GM18951 (cell line): ENCODE data around the gene TBXAS1.

ENCODE experiments used
- POLR2A ChIP-seq: IDR thresholded peaks from 4 replicates; pipeline ENCODE4 v1.6.1; 2011; ENCODE audit warnings: mild to moderate bottlenecking; ENCODE audit not compliant: insufficient read length, insufficient read depth; ENCODE audit errors: extremely low read depth
- in situ Hi-C: fragments of 300-500 bp; cut with MboI; formaldehyde crosslinking; loops from one replicate; pipeline ENCODE4 v1.12.0; 2022; ENCODE audit warnings: low sequenced_read_pairs, mixed read lengths, inconsistent platforms; ENCODE audit not compliant: unreplicated experiment

TBXAS1 gene

DNA sequence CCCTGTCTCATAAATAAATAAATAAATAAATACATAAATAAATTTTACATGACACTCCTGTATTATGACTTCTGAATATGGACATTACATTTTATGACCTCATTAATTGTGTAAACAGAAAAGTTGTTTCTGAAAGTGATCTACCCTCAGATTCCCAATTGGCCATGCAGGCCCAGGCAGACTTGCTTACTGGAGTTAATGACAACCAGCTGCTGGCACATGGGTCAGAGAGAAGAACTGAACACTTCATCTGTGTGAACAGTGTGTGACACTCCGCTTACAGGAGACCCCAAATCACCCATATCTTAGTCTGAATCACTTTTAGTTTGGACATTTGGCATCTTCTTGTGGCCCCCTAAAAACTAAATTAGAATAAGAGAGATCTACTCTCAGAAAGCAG is 202.3 kb downstream of the TBXAS1 start:
- TF ChIP-seq POLR2A = no peak
- in situ Hi-C loops = no loop called here

DNA sequence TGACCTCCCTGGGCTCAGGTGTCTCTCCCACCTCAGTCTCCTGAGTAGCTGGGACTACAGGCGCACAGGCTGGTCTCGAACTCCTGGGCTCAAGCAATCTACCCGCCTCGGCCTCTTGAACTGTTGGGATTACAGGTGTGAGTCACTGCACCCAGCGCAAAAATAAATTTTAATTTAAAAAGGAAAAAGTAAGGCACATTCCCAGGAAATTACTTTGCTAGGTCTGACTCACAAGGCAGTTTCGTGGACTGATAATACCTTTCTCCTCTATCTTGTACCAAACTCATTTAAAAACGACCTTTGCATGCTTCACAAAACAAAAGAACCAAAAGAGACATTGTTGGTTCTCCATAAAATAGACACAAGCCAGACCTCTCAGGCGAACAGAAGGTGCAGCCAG is 204.0 kb downstream of the TBXAS1 start:
- TF ChIP-seq POLR2A = no peak
- in situ Hi-C loops = no loop called here

DNA sequence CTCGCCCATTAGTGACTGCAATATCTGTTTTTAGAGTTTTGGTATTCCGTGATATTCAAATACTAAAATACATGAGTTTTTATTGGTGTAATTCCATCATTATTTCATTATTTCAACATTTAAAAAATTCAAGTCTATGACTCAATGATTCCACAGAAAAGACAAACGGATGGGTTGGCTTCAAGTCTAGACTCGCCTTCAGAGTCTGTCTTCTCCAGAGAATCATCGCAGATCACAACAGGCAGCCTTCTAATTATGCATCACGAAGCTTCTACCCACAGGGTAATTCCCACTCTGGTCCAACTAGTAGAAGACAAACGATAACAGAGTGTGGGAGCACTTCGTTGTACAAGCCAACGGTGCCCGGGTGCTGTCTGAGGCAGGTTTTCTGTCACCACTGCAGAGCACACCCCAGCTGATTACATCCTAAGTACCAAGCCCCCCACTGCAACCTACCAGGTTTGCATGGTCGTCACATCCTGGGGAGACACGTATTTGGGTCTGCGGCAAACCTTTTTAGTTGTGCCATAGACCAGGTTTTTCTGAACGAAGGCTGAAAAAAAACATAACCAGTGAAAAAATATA is 204.8 kb downstream of the TBXAS1 start:
- in situ Hi-C loops = no loop called here
- no peak for TF ChIP-seq POLR2A

DNA sequence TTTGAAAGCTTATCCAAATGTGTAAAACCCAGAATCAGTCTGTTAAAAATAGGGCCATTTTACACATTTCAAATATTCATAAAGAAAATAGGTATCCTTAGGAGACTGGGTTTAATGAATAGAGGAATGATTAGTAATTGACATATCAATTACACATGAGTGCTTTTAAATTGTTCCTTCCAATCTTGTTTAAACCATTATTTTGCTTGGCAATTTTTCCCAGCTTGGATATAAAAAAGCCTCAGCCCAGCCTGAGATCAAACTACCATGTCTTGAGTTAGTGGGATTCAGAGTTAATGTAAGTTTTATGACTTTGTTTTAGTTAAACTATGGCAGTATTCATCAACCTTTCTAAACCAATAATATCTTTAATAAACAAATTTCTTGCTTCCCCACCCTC is 205.4 kb downstream of the TBXAS1 start:
- in situ Hi-C loops = no loop called here
- TF ChIP-seq POLR2A = no peak

DNA sequence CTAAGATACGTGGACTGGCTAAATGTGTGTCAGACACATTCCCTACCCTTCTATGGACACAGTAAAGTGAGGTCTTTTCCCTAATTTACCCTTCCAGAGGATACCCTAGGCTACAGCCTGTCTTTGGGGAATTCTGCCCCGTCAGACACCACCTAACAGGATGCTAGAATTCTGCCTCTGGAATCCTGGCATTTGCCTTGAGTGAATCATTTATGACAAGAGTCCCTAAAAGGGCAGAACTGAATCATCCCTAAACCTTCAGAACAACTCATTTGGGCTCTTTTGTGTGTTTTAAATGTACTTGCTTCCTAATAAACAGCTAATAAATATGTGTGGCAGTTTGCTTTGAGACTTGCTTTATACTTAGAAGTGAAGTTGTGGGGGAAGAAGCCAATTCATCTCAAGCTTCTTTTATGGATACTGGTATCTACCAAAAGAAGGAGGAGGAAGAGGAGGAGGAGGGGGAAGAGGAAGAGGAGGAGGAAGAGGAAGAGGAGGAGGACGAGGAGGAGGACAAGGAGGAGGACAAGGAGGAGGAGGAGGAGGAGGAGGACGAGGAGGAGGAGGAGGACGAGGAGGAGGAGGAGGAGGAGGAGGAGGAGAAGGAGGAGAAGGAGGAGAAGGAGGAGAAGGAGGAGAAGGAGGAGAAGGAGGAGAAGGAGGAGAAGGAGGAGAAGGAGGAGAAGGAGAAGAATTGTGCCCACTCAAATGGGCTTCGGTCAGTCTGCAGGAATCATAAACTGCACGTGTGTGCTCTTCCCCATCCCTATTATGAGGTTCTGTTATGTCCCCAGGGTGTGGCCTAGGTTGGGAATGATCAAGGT is 206.5 kb downstream of the TBXAS1 start:
- no peak for TF ChIP-seq POLR2A
- in situ Hi-C loops = no loop called here

DNA sequence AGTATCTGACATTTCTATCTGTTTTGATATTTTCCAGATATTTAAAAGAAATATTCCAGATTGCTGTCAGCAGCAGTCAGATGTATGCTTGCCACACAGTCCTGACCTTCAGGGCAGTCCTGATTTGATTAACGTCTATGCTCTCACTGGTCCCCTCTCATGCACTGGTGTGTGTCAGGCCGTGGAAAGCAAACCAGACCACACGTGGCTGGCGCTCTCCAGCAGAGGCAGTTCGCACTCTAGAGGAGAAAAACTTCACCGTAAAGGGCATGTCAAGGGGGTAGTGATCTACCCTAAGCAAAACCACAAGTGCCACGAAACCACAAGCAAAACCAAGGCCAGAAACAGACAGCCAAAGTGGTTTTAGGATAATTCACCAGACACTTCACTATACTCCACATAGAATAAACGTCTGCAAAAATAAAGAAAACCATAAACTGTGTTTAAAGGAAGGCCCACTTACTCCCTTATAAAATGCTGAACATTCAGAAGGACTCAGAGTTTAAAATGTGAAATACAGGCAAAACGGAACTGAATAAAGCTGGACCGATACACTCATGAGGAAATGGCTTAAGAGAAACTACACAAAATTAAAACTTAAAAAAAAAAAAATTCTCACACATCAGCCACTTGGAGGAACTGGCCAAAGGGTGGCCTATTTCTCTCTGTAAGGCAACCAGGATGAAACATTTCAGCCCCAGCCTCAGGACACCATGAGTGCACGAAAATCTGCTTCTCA is 207.3 kb downstream of the TBXAS1 start:
- in situ Hi-C loops = no loop called here
- TF ChIP-seq POLR2A = no peak

DNA sequence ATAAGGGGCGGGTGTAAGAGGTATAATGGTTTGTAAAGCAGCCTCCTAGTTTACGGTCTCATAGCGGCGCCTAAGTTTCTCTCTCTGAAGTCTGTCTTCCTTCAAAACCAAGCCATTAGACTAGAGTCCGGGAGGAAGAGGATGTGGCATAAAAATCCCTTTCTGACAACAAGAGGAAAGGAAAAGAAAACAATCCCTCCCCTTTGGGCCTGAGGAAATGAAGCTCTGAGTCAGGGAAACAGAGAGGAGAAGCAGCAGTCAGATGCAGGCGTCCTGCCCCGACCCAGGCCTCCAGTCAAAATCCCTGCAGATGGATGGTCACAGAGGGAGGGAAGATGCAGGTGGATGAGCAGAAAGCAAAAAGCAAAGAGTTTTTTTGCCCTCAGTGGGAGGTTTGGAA is 210.0 kb downstream of the TBXAS1 start:
- no peak for TF ChIP-seq POLR2A
- in situ Hi-C loops = no loop called here

DNA sequence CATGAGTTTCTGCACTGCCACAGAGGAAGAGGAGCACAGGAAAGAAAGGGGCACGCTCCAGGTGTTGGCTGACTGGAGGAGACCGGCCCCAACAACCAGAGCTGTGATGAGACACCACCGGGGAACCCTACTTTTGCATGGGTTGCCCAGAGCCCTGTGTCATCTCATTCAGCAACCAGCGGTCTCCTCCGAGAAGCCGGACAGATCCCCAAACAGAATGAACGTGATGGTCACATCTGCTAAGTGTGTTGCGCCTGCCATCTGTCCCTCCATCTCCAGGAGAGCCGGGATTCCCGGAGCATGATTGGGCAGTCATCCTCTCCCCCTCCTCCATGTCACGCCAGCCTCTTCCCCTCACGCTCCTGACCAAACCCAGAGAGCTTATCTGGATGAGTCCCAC is 210.8 kb downstream of the TBXAS1 start:
- TF ChIP-seq POLR2A = no peak
- in situ Hi-C loops = no loop called here

DNA sequence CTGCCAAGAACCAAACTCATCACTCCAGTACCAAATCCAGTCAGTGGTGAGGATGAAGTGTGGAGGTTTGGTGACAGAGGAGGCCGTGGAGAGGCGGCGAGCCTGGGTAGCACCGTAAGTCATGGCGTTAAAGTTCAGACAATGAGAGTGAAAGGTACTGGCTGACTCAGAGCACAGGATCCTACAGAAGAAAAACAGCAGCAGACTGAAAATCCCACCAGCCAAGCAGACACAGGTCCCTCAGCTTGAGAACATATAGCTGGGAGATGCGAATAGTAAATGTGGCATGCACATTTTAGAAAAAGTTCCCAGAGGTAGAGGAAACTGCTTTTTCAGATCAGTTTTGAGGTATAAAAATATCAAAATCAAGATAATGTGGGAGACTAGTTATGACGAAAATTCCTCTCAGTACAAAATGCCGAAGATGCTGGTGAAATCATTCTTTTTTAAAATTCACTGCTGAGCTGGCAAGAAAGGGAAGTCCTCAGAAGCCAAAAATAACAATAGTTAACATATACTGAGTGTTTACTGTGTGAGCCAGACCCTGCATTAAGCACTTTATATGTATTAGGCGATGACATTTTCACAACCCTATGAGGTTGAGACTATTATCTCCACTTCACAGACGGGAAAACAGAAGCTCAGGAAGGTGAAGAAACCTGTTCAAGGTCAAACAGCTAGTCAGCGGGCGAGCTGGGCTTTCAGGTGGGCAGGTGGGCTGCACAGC is 212.8 kb downstream of the TBXAS1 start:
- TF ChIP-seq POLR2A = no peak
- in situ Hi-C loops = no loop called here

DNA sequence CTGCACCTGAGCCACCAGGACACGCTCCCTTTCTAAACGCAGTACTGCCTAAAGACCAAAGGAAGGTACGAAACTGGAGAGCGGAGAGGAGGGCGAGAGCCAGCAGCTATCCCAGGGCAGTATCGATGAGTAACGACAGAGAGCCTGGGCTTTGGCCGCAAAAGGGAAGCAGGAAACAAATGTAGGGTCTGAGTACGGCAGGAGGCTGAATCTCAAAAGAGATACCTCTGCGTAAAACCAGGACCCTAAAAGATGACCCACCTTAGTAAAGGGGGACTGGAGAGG is 213.3 kb downstream of the TBXAS1 start:
- in situ Hi-C loops = no loop called here

DNA sequence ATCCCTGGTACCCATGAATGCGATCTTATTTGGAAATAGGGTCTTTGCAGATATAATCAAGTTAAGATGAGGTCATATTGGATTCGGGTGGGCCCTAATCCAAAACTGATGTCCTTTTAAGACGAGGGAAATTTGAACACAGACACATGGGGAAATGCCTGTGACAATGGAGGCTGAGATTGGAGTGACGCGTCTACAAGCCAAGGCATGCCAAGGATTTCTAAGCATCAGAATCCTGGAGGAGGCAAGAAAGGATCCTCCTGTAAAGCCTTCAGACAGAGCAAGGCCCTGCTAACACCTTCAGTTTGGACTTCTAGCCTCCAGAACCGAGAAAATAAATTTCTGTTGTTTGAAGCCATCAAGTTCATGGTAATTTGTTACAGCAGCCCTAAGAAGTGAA is 215.2 kb downstream of the TBXAS1 start:
- no peak for TF ChIP-seq POLR2A

More for the DNA sequence above, 213.3 kb downstream of the TBXAS1 start:
- no peak for TF ChIP-seq POLR2A

DNA sequence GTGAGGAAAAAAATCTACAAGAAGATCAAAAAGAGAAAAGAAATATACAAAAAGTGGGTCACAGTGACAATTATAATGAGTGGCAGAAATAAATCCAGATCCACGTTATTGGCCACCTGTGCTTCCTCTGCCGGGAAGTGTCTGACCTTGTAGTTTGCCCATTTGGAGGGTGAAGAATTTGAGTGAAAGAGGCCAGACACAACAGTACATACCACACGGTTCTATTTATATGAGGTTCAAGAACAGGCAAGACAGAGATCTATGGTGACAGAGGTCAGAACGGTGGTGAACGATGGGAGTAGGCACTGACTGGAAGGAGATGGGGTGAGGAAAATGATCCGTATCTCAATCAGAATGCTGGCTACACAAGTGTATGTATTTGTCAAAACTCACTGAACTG is 216.6 kb downstream of the TBXAS1 start:
- TF ChIP-seq POLR2A = no peak
- in situ Hi-C loops = no loop called here

More for the DNA sequence above, 215.2 kb downstream of the TBXAS1 start:
- in situ Hi-C loops = no loop called here

DNA sequence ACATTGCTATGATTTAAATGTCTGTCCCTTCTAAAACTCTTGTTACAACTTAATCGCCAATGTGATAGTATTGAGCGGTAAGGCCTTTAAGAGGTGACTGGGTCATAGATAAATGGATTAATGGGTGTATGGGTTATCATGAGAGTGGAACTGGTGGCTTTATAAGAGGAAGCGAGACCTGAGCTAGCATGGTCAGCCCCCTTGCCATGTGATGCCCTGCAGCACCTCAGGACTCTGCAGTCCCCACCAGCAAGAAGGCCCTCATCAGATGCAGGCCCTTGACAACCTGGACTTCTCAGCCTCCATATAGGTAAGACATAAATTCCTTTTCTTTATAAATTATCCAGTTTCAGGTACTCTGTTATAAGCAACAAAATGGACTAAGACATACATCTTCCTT is 218.1 kb downstream of the TBXAS1 start:
- in situ Hi-C loops = no loop called here
- TF ChIP-seq POLR2A = no peak
